HCT116 (cell line): ENCODE data around the gene CBX7.

Source experiments
- EGR1 ChIP-seq: IDR thresholded peaks from 2 replicates; pipeline ENCODE4 v1.6.1; 2012; ENCODE audit warnings: low read depth
- ELF1 ChIP-seq: IDR thresholded peaks from 2 replicates; pipeline ENCODE4 v1.6.1; 2012; ENCODE audit warnings: low read depth, borderline replicate concordance
- EZH2 ChIP-seq: fragments of 200-600 bp; sonication (generic); IDR thresholded peaks from 2 replicates; pipeline ENCODE4 v1.6.1; 2017; ENCODE audit warnings: antibody characterized with exemption, mixed run types
- POLR2A ChIP-seq: IDR thresholded peaks from 2 replicates; pipeline ENCODE4 v1.7.0; 2011; ENCODE audit warnings: borderline replicate concordance; ENCODE audit not compliant: insufficient read depth, insufficient read length; ENCODE audit errors: extremely low read depth
- POLR2AphosphoS5 ChIP-seq: IDR thresholded peaks from 2 replicates; pipeline ENCODE4 v1.6.1; 2011; ENCODE audit warnings: mild to moderate bottlenecking, low read depth, low read length, moderate library complexity
- RAD21 ChIP-seq: IDR thresholded peaks from 2 replicates; pipeline ENCODE4 v1.6.1; 2012; ENCODE audit warnings: low read depth, mild to moderate bottlenecking
- SIN3A ChIP-seq: IDR thresholded peaks from 2 replicates; pipeline ENCODE4 v1.6.1; 2012; ENCODE audit warnings: low read depth
- SP1 ChIP-seq: IDR thresholded peaks from 2 replicates; pipeline ENCODE4 v1.6.1; 2012; ENCODE audit warnings: low read depth
- ZFX ChIP-seq: fragments of 450-650 bp; IDR thresholded peaks from 2 replicates; pipeline ENCODE4 v1.6.1; 2017
- ZNF274 ChIP-seq: fragments of 200-500 bp; sonication (Bioruptor generic); IDR thresholded peaks from 2 replicates; pipeline ENCODE4 v1.6.1; 2014; ENCODE audit warnings: mild to moderate bottlenecking, low read depth, low read length, inconsistent platforms
- TF ChIP-seq, protein P1 (sequence below), 3 experiments: fragments of 200-600 bp in 1 of 3; sonication (generic) in 1 of 3; IDR thresholded peaks in 2 of 3; conservative IDR thresholded peaks in 1 of 3; 2 replicates each; pipeline ENCODE4 v1.5.1; 2012 to 2017; ENCODE audit warnings: low read depth in 2 of 3, low read length in 2 of 3, antibody characterized with exemption in 1 of 3, borderline replicate concordance in 1 of 3, control low read depth in 1 of 3, mild to moderate bottlenecking in 1 of 3, mixed read lengths in 1 of 3, mixed run types in 1 of 3, moderate library complexity in 1 of 3; ENCODE audit not compliant: insufficient read depth in 1 of 3
- TF ChIP-seq, protein P2 (sequence below): IDR thresholded peaks from 2 replicates; pipeline ENCODE4 v1.6.1; 2012; ENCODE audit warnings: low read depth

DNA sequence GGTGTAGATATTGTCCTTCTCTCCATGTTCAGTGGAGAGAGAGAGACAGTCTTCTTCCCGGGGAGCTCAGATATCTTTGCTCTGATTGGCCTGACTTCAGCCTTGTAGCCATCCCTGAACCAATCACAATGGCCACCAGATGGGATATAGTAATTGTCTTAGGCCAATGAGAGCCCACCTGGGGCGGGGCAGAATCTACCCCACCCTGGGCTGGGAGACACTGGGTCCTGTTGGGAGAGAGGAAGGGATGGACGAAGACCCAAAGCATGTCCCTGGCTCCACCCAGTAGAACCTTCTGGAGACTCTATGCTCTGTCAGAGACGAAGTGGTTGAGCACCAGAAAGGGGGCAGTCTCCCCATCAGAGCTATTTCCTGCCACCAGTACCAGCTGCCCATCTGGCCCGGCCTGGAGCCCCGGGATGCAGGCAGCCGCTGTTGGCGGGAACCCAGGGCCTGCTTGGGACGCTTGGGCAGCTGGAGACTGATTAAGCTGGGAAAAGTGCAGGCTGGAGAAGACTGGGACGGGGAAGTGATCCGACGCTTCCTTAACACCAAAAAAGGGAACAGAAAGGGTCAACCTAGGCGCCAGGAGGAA lies 31.6 kb upstream of the CBX7 start:
- TF ChIP-seq, protein P1, sequence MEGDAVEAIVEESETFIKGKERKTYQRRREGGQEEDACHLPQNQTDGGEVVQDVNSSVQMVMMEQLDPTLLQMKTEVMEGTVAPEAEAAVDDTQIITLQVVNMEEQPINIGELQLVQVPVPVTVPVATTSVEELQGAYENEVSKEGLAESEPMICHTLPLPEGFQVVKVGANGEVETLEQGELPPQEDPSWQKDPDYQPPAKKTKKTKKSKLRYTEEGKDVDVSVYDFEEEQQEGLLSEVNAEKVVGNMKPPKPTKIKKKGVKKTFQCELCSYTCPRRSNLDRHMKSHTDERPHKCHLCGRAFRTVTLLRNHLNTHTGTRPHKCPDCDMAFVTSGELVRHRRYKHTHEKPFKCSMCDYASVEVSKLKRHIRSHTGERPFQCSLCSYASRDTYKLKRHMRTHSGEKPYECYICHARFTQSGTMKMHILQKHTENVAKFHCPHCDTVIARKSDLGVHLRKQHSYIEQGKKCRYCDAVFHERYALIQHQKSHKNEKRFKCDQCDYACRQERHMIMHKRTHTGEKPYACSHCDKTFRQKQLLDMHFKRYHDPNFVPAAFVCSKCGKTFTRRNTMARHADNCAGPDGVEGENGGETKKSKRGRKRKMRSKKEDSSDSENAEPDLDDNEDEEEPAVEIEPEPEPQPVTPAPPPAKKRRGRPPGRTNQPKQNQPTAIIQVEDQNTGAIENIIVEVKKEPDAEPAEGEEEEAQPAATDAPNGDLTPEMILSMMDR (IDR thresholded peaks at IDR 0.05 in 2 of 3, conservative IDR thresholded peaks at IDR 0.05 in 1 of 3; ENCODE audit: borderline replicate concordance in 1 of 3, insufficient read depth in 1 of 3, low read depth in 2 of 3, low read length in 2 of 3): no peak
- TF ChIP-seq POLR2AphosphoS5: no peak
- TF ChIP-seq SIN3A: no peak
- no peak for TF ChIP-seq POLR2A
- TF ChIP-seq ZFX: no peak
- TF ChIP-seq ELF1: no peak
- TF ChIP-seq SP1: no peak
- TF ChIP-seq ZNF274: no peak
- TF ChIP-seq, protein P2, sequence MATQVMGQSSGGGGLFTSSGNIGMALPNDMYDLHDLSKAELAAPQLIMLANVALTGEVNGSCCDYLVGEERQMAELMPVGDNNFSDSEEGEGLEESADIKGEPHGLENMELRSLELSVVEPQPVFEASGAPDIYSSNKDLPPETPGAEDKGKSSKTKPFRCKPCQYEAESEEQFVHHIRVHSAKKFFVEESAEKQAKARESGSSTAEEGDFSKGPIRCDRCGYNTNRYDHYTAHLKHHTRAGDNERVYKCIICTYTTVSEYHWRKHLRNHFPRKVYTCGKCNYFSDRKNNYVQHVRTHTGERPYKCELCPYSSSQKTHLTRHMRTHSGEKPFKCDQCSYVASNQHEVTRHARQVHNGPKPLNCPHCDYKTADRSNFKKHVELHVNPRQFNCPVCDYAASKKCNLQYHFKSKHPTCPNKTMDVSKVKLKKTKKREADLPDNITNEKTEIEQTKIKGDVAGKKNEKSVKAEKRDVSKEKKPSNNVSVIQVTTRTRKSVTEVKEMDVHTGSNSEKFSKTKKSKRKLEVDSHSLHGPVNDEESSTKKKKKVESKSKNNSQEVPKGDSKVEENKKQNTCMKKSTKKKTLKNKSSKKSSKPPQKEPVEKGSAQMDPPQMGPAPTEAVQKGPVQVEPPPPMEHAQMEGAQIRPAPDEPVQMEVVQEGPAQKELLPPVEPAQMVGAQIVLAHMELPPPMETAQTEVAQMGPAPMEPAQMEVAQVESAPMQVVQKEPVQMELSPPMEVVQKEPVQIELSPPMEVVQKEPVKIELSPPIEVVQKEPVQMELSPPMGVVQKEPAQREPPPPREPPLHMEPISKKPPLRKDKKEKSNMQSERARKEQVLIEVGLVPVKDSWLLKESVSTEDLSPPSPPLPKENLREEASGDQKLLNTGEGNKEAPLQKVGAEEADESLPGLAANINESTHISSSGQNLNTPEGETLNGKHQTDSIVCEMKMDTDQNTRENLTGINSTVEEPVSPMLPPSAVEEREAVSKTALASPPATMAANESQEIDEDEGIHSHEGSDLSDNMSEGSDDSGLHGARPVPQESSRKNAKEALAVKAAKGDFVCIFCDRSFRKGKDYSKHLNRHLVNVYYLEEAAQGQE: no peak
- no peak for TF ChIP-seq RAD21
- no peak for TF ChIP-seq EGR1
- TF ChIP-seq EZH2: no peak
